HepG2 (cell line): Measurements from ENCODE around the gene LTA4H. TPM values are rescaled to one million over a fixed set of nuclear protein-coding genes. Genes with fewer than 3 reads are reported as not detected.

ENCODE experiments used
- CHD2 ChIP-seq: IDR thresholded peaks from 2 replicates; pipeline ENCODE4 v1.6.1; 2011; ENCODE audit warnings: low read depth, low read length, improper control_type of control experiment
- CREM ChIP-seq, 2 experiments: sonication (generic) in 1 of 2; formaldehyde crosslinking in 1 of 2; IDR thresholded peaks; 2 replicates each; pipeline versions ENCODE4 v1.4.0 to v1.6.1; 2016 to 2020; ENCODE audit warnings: antibody characterized with exemption in 1 of 2, mild to moderate bottlenecking in 1 of 2, missing genetic modification reagents in 1 of 2
- GATA4 ChIP-seq: sonication (generic); IDR thresholded peaks from 2 replicates; pipeline ENCODE4 v1.6.1; 2016; ENCODE audit warnings: antibody characterized with exemption, low read depth, borderline replicate concordance
- HCFC1 ChIP-seq: fragments of 150-350 bp; IDR thresholded peaks from 2 replicates; pipeline ENCODE4 v1.6.1; 2014; ENCODE audit warnings: low read depth, low read length
- MAFK ChIP-seq, 2 experiments: IDR thresholded peaks in 1 of 2; conservative IDR thresholded peaks in 1 of 2; 2 replicates each; pipeline ENCODE4 v1.6.1; 2011; ENCODE audit warnings: improper control_type of control experiment in 2 of 2, low read length in 2 of 2
- MIER3 ChIP-seq: IDR thresholded peaks from 2 replicates; pipeline ENCODE4 v1.6.1; 2016; ENCODE audit warnings: missing compliant biosample characterization, borderline replicate concordance
- MTA3 ChIP-seq: sonication (generic); formaldehyde crosslinking; IDR thresholded peaks from 2 replicates; pipeline ENCODE4 v1.4.0; 2020; ENCODE audit warnings: missing genetic modification reagents
- NCOA1 ChIP-seq: sonication (generic); formaldehyde crosslinking; IDR thresholded peaks from 2 replicates; pipeline ENCODE4 v1.9.0; 2021; ENCODE audit warnings: missing genetic modification reagents
- NR2F6 ChIP-seq, 2 experiments: IDR thresholded peaks; 2 replicates each; pipeline ENCODE4 v1.6.1; 2016; ENCODE audit warnings: antibody characterized with exemption in 1 of 2, mild to moderate bottlenecking in 1 of 2
- POLR2G ChIP-seq: fragments of 200-400 bp; formaldehyde crosslinking; IDR thresholded peaks from 2 replicates; pipeline ENCODE4 v1.6.1; 2018; ENCODE audit warnings: mild to moderate bottlenecking, low read depth, low read length, moderate library complexity
- RAD21 ChIP-seq: fragments of 450-650 bp; formaldehyde crosslinking; IDR thresholded peaks from 2 replicates; pipeline ENCODE4 v1.5.0; 2020; ENCODE audit warnings: mild to moderate bottlenecking
- RAD51 ChIP-seq: fragments of 450-650 bp; IDR thresholded peaks from 2 replicates; pipeline ENCODE4 v1.6.1; 2016; ENCODE audit warnings: borderline replicate concordance
- SETDB1 ChIP-seq: sonication (generic); formaldehyde crosslinking; IDR thresholded peaks from 2 replicates; pipeline ENCODE4 v1.5.1; 2020; ENCODE audit warnings: missing genetic modification reagents, mild to moderate bottlenecking, borderline replicate concordance
- U2AF2 ChIP-seq: fragments of 200-400 bp; formaldehyde crosslinking; IDR thresholded peaks from 2 replicates; pipeline ENCODE4 v1.6.1; 2017; ENCODE audit warnings: low read depth, mild to moderate bottlenecking, low read length
- ZFX ChIP-seq: sonication (generic); formaldehyde crosslinking; IDR thresholded peaks from 2 replicates; pipeline ENCODE4 v1.4.0; 2020; ENCODE audit warnings: mild to moderate bottlenecking, low read depth, missing genetic modification reagents, moderate library complexity
- ZNF124 ChIP-seq: sonication (generic); formaldehyde crosslinking; IDR thresholded peaks from 2 replicates; pipeline ENCODE4 v1.4.0; 2020; ENCODE audit warnings: missing genetic modification reagents
- ZNF143 ChIP-seq: sonication (generic); formaldehyde crosslinking; IDR thresholded peaks from 2 replicates; pipeline ENCODE4 v1.4.0; 2020; ENCODE audit warnings: missing genetic modification reagents
- ZNF510 ChIP-seq: sonication (generic); formaldehyde crosslinking; IDR thresholded peaks from 2 replicates; pipeline ENCODE4 v1.4.0; 2020; ENCODE audit warnings: low read depth, mild to moderate bottlenecking, missing genetic modification reagents
- ZNF788 ChIP-seq: sonication (generic); formaldehyde crosslinking; IDR thresholded peaks from 2 replicates; pipeline ENCODE4 v1.5.0; 2020; ENCODE audit warnings: mild to moderate bottlenecking, missing genetic modification reagents, borderline replicate concordance
- ZNF839 ChIP-seq: sonication (generic); formaldehyde crosslinking; IDR thresholded peaks from 2 replicates; pipeline ENCODE4 v1.4.0; 2020; ENCODE audit warnings: missing genetic modification reagents, mild to moderate bottlenecking, borderline replicate concordance
- polyA plus RNA-seq, 8 experiments: library from polyadenylated mRNA; depleted of rRNA in 3 of 8; stranded (reverse) in 7 of 8; unstranded in 1 of 8; fragments of >200 nt; fragmentation: Illumina TruSeq in 4 of 8; extraction: Trizol in 4 of 8; gene quantifications; 2 replicates each; pipeline versions ENCODE4 v1.2.1 to v1.2.3, GENCODE V29; 2011 to 2016; ENCODE audit warnings: low read depth in 4 of 8, missing spikeins in 1 of 8, mixed read lengths in 1 of 8; ENCODE audit not compliant: insufficient read depth in 1 of 8
- total RNA-seq, 5 experiments: library from RNA; depleted of rRNA; stranded (reverse); fragments of >200 nt; fragmentation: Illumina TruSeq; extraction: Trizol; gene quantifications; 2 replicates each; pipeline ENCODE4 v1.2.3, GENCODE V29; 2016; ENCODE audit warnings: low read depth in 1 of 5
- TF ChIP-seq, protein P1 (sequence below): fragments of 450-650 bp; IDR thresholded peaks from 2 replicates; pipeline ENCODE4 v1.6.1; 2016
- TF ChIP-seq, protein P2 (sequence below): sonication (generic); formaldehyde crosslinking; IDR thresholded peaks from 2 replicates; pipeline ENCODE4 v1.9.0; 2022; ENCODE audit warnings: low read depth, missing genetic modification reagents
- TF ChIP-seq, protein P3 (sequence below): sonication (generic); formaldehyde crosslinking; IDR thresholded peaks from 2 replicates; pipeline ENCODE4 v1.5.1; 2020; ENCODE audit warnings: missing genetic modification reagents, mild to moderate bottlenecking, borderline replicate concordance
- TF ChIP-seq, protein P4 (sequence below): IDR thresholded peaks from 2 replicates; pipeline ENCODE4 v1.6.1; 2016; ENCODE audit warnings: missing compliant biosample characterization, missing genetic modification reagents, borderline replicate concordance

The LTA4H gene
- total and polyA plus RNA-seq, 2 of the 13 experiments (the other 11 are each of a cell fraction or from before 2014, with no cell fraction given) = 87.5 to 90.4 TPM

DNA sequence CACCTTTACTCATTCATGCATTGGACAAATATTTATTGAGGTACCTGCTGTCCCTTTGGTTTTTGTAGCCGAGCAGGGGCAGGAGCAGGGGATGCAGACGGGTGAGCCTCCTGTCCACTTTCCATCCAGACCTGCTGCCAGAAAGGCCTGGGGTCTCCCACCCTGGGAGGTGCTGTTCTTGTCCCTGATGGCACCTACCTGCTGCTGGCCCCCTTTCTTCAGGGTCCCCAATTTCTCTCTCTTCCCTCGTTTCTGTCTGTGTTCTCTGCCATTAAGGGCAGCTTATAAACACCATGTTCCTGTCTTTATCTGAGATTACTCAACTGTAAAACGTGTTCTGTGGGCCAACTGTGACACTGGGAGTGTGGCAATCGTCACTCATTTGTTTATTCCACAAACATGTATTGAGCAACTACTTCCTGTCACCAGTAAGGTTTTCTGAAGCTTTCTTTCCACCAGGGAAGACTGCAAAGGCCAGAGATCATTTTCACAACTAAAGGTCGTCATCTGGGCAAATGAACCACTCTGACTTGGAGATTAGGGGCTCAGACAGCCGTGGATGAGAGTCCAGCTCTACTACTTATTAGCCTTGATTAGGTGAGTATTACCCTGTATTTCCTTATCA lies 39.2 kb downstream of the LTA4H start, which contains the start of gene HAL (continued):
- no peak for TF ChIP-seq MAFK (conservative IDR thresholded peaks at IDR 0.05 in 1 of 2, IDR thresholded peaks at IDR 0.05 in 1 of 2; ENCODE audit: low read length in 2 of 2)
- peak; percentile 93 for TF ChIP-seq CREM (IDR thresholded peaks at IDR 0.05)
- no peak for TF ChIP-seq CREM (CRISPR knock-in tag; IDR thresholded peaks at IDR 0.05)
- TF ChIP-seq MTA3 (CRISPR knock-in tag) = no peak
- no peak for TF ChIP-seq SETDB1 (CRISPR knock-in tag)
- no peak for TF ChIP-seq POLR2G
- peak; percentile 95 for TF ChIP-seq NR2F6 (IDR thresholded peaks at IDR 0.05)
- TF ChIP-seq NR2F6 (CRISPR knock-in tag; IDR thresholded peaks at IDR 0.05) = peak; percentile 94
- TF ChIP-seq, protein P1, sequence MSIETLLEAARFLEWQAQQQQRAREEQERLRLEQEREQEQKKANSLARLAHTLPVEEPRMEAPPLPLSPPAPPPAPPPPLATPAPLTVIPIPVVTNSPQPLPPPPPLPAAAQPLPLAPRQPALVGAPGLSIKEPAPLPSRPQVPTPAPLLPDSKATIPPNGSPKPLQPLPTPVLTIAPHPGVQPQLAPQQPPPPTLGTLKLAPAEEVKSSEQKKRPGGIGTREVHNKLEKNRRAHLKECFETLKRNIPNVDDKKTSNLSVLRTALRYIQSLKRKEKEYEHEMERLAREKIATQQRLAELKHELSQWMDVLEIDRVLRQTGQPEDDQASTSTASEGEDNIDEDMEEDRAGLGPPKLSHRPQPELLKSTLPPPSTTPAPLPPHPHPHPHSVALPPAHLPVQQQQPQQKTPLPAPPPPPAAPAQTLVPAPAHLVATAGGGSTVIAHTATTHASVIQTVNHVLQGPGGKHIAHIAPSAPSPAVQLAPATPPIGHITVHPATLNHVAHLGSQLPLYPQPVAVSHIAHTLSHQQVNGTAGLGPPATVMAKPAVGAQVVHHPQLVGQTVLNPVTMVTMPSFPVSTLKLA = peak; percentile 46
- TF ChIP-seq, protein P2, sequence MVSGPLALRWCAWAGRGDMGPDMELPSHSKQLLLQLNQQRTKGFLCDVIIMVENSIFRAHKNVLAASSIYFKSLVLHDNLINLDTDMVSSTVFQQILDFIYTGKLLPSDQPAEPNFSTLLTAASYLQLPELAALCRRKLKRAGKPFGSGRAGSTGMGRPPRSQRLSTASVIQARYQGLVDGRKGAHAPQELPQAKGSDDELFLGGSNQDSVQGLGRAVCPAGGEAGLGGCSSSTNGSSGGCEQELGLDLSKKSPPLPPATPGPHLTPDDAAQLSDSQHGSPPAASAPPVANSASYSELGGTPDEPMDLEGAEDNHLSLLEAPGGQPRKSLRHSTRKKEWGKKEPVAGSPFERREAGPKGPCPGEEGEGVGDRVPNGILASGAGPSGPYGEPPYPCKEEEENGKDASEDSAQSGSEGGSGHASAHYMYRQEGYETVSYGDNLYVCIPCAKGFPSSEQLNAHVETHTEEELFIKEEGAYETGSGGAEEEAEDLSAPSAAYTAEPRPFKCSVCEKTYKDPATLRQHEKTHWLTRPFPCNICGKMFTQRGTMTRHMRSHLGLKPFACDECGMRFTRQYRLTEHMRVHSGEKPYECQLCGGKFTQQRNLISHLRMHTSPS = peak; percentile 8; the same call in 1 of the 2 replicates
- peak; percentile 98 for TF ChIP-seq ZNF510 (CRISPR knock-in tag)
- no peak for TF ChIP-seq ZNF839 (CRISPR knock-in tag)
- no peak for TF ChIP-seq U2AF2
- no peak for TF ChIP-seq CHD2
- peak; percentile 80 for TF ChIP-seq ZNF788 (CRISPR knock-in tag)
- TF ChIP-seq GATA4 = peak; percentile 94
- TF ChIP-seq ZFX (CRISPR knock-in tag) = no peak
- peak; percentile 79; the same call in 1 of the 2 replicates for TF ChIP-seq ZNF124 (CRISPR knock-in tag)
- no peak for TF ChIP-seq ZNF143
- TF ChIP-seq RAD21 (CRISPR knock-in tag) = no peak
- TF ChIP-seq, protein P3, sequence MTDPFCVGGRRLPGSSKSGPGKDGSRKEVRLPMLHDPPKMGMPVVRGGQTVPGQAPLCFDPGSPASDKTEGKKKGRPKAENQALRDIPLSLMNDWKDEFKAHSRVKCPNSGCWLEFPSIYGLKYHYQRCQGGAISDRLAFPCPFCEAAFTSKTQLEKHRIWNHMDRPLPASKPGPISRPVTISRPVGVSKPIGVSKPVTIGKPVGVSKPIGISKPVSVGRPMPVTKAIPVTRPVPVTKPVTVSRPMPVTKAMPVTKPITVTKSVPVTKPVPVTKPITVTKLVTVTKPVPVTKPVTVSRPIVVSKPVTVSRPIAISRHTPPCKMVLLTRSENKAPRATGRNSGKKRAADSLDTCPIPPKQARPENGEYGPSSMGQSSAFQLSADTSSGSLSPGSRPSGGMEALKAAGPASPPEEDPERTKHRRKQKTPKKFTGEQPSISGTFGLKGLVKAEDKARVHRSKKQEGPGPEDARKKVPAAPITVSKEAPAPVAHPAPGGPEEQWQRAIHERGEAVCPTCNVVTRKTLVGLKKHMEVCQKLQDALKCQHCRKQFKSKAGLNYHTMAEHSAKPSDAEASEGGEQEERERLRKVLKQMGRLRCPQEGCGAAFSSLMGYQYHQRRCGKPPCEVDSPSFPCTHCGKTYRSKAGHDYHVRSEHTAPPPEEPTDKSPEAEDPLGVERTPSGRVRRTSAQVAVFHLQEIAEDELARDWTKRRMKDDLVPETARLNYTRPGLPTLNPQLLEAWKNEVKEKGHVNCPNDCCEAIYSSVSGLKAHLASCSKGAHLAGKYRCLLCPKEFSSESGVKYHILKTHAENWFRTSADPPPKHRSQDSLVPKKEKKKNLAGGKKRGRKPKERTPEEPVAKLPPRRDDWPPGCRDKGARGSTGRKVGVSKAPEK (CRISPR knock-in tag) = peak; percentile 81; the same call in 1 of the 2 replicates
- no peak for TF ChIP-seq HCFC1
- TF ChIP-seq RAD51 = no peak
- TF ChIP-seq, protein P4, sequence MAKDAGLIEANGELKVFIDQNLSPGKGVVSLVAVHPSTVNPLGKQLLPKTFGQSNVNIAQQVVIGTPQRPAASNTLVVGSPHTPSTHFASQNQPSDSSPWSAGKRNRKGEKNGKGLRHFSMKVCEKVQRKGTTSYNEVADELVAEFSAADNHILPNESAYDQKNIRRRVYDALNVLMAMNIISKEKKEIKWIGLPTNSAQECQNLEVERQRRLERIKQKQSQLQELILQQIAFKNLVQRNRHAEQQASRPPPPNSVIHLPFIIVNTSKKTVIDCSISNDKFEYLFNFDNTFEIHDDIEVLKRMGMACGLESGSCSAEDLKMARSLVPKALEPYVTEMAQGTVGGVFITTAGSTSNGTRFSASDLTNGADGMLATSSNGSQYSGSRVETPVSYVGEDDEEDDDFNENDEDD (CRISPR knock-in tag) = peak; percentile 42; the same call in 1 of the 2 replicates
- TF ChIP-seq MIER3 = peak; percentile 97; the same call in 1 of the 2 replicates
- TF ChIP-seq NCOA1 (CRISPR knock-in tag) = peak; percentile 87; the same call in 1 of the 2 replicates
